Peyer's patch (tissue), 4 donors: ENCODE data around the gene MAGEA9. TPM values are rescaled to one million over a fixed set of nuclear protein-coding genes. Genes with fewer than 3 reads are reported as not detected.

Source experiments
- DNase-seq, 3 donors: peaks; one replicate each; pipeline ENCODE4 v3.0.0-alpha.2; 2017 to 2019
- H3K27ac ChIP-seq, 4 donors: fragments of 200-600 bp; sonication (generic); one replicate each; pipeline ENCODE4 v1.5.1; 2016 to 2019
- H3K27me3 ChIP-seq, 2 donors: fragments of 200-600 bp; sonication (generic); one replicate each; pipeline ENCODE4 v1.5.1; 2019
- H3K36me3 ChIP-seq, 3 donors: fragments of 200-600 bp; sonication (generic); one replicate each; pipeline ENCODE4 v1.5.1; 2016 to 2019
- H3K4me1 ChIP-seq, 4 donors: fragments of 200-600 bp; sonication (generic); one replicate each; pipeline ENCODE4 v1.5.1; 2016 to 2019
- H3K4me3 ChIP-seq, 4 donors: fragments of 200-600 bp; sonication (generic); 1 replicate in 3 of 4; 2 replicates in 1 of 4; pipeline ENCODE4 v1.5.1; 2016 to 2019; ENCODE audit warnings: mild to moderate bottlenecking in 1 of 4
- H3K9me3 ChIP-seq, 4 donors: fragments of 200-600 bp; sonication (generic); one replicate each; pipeline ENCODE4 v1.5.1; 2016 to 2019; ENCODE audit warnings: mild to moderate bottlenecking in 1 of 4
- CTCF ChIP-seq, 6 experiments: fragments of 450-650 bp in 4 of 6; fragments of 200-600 bp in 2 of 6; sonication (generic) in 1 of 6; IDR thresholded peaks; one replicate each; pipeline ENCODE4 v1.5.1; 2017 to 2019; ENCODE audit warnings: antibody characterized with exemption in 6 of 6, mild to moderate bottlenecking in 3 of 6, moderate library complexity in 1 of 6
- POLR2A ChIP-seq, 2 donors: fragments of 450-650 bp; IDR thresholded peaks; one replicate each; pipeline ENCODE4 v1.5.1; 2017; ENCODE audit warnings: antibody characterized with exemption in 2 of 2, mild to moderate bottlenecking in 2 of 2, moderate library complexity in 2 of 2
- total RNA-seq, 4 donors: library from RNA; depleted of rRNA; stranded (reverse); fragments of >200 nt; gene quantifications; one replicate each; pipeline ENCODE4 v1.1.0, GENCODE V29; 2016

The MAGEA9 gene
- total RNA-seq, 4 donors from 2014 or later: not detected

- Histone ChIP-seq H3K27me3 (no peaks in the 10 kb centered on the region), H3K4me1 (no peaks in the 10 kb centered on the region), H3K9me3 (no peaks in the 10 kb centered on the region), H3K27ac (no peak overlapping the region), H3K4me3 (no peak overlapping the region), H3K36me3 (no peaks in the 10 kb centered on the region)
- DNase-seq: no peak
- TF ChIP-seq POLR2A (IDR thresholded peaks at IDR 0.05): no peak
- TF ChIP-seq CTCF (IDR thresholded peaks at IDR 0.05): no peak
These were observed 17.5 kb downstream of the MAGEA9 start for GRCh38 chrX:149799095-149799714.

GRCh38 chrX:149799938-149800337 is 18.2 kb downstream of the MAGEA9 start:
- H3K4me1 ChIP-seq: no peaks in the 10 kb centered on the region
- TF ChIP-seq CTCF (IDR thresholded peaks at IDR 0.05) (no peak), POLR2A (IDR thresholded peaks at IDR 0.05) (no peak)
- no peaks in the 10 kb centered on the region for H3K27me3 ChIP-seq
- no peak for DNase-seq
- H3K36me3 ChIP-seq: no peaks in the 10 kb centered on the region
- H3K4me3 ChIP-seq: no peak overlapping the region
- H3K9me3 ChIP-seq: no peaks in the 10 kb centered on the region
- no peak overlapping the region for H3K27ac ChIP-seq

GRCh38 chrX:149803458-149804062 is 21.8 kb downstream of the MAGEA9 start:
- no peak overlapping the region for H3K4me3 ChIP-seq
- no peaks in the 10 kb centered on the region for H3K27me3 ChIP-seq
- no peaks in the 10 kb centered on the region for H3K36me3 ChIP-seq
- TF ChIP-seq POLR2A (IDR thresholded peaks at IDR 0.05) (no peak), CTCF (IDR thresholded peaks at IDR 0.05) (no peak)
- H3K27ac ChIP-seq: no peak overlapping the region
- no peaks in the 10 kb centered on the region for H3K9me3 ChIP-seq
- H3K4me1 ChIP-seq: no peaks in the 10 kb centered on the region
- no peak for DNase-seq

- Histone ChIP-seq H3K4me3 (no peak overlapping the region), H3K36me3 (no peaks in the 10 kb centered on the region), H3K27ac (no peak overlapping the region), H3K9me3 (no peaks in the 10 kb centered on the region), H3K4me1 (no peaks in the 10 kb centered on the region), H3K27me3 (no peaks in the 10 kb centered on the region)
- no peak for TF ChIP-seq POLR2A (IDR thresholded peaks at IDR 0.05)
- TF ChIP-seq CTCF (IDR thresholded peaks at IDR 0.05): no peak
- no peak for DNase-seq
These were observed 22.4 kb downstream of the MAGEA9 start for GRCh38 chrX:149804102-149804501.

- no peaks in the 10 kb centered on the region for H3K27me3 ChIP-seq
- H3K4me1 ChIP-seq: no peaks in the 10 kb centered on the region
- TF ChIP-seq CTCF (IDR thresholded peaks at IDR 0.05) (no peak), POLR2A (IDR thresholded peaks at IDR 0.05) (no peak)
- no peak for DNase-seq
- no peak overlapping the region for H3K4me3 ChIP-seq
- no peak overlapping the region for H3K27ac ChIP-seq
- no peaks in the 10 kb centered on the region for H3K9me3 ChIP-seq
- no peaks in the 10 kb centered on the region for H3K36me3 ChIP-seq
These were observed 26.2 kb downstream of the MAGEA9 start for GRCh38 chrX:149807747-149808458.
